Nephron (organoid): Measurements from ENCODE around the gene IMPG1.

Experiments
- H3K27ac Mint-ChIP-seq, 3 experiments: 2 replicates each; pipeline ENCODE4 v1.8.0; 2020; ENCODE audit warnings: mixed read lengths in 3 of 3, mild to moderate bottlenecking in 2 of 3, moderate library complexity in 1 of 3
- H3K27me3 Mint-ChIP-seq: 2 replicates; pipeline ENCODE4 v1.8.0; 2021; ENCODE audit warnings: low read depth, mild to moderate bottlenecking, moderate library complexity, mixed read lengths
- H3K36me3 Mint-ChIP-seq: 2 replicates; pipeline ENCODE4 v1.8.0; 2020; ENCODE audit warnings: low read depth, mixed read lengths
- H3K4me1 Mint-ChIP-seq: 2 replicates; pipeline ENCODE4 v1.8.0; 2020; ENCODE audit warnings: mixed read lengths
- H3K4me3 Mint-ChIP-seq, 3 experiments: 2 replicates each; pipeline ENCODE4 v1.8.0; 2020; ENCODE audit warnings: mild to moderate bottlenecking in 3 of 3, mixed read lengths in 3 of 3, moderate library complexity in 2 of 3
- H3K9me3 Mint-ChIP-seq: 2 replicates; pipeline ENCODE4 v1.8.0; 2020; ENCODE audit warnings: mixed read lengths
- CTCF ChIP-seq, 3 experiments: fragments of 200-600 bp; sonication (generic); IDR thresholded peaks; one replicate each; pipeline ENCODE4 v1.5.0; 2021; ENCODE audit warnings: antibody characterized with exemption in 3 of 3; ENCODE audit not compliant: unreplicated experiment in 3 of 3

IMPG1 gene

GRCh38 chr6:75896526-75896925 lies 175.9 kb downstream of the IMPG1 start:
- Mint-ChIP-seq H3K27ac (no peak overlapping the region), H3K4me3 (no peak overlapping the region), H3K9me3 (peaks cover 5% of the 10 kb centered on the region), H3K4me1 (no peaks in the 10 kb centered on the region), H3K27me3 (no peaks in the 10 kb centered on the region), H3K36me3 (peaks cover 8% of the 10 kb centered on the region)
- no peak for TF ChIP-seq CTCF (IDR thresholded peaks at IDR 0.05; ENCODE audit: unreplicated experiment in 3 of 3)

GRCh38 chr6:75893776-75894152 lies 178.7 kb downstream of the IMPG1 start:
- Mint-ChIP-seq H3K27me3 (no peaks in the 10 kb centered on the region), H3K4me1 (no peaks in the 10 kb centered on the region), H3K27ac (no peak overlapping the region), H3K4me3 (no peak overlapping the region), H3K9me3 (no peaks in the 10 kb centered on the region), H3K36me3 (peaks cover 4% of the 10 kb centered on the region)
- no peak for TF ChIP-seq CTCF (IDR thresholded peaks at IDR 0.05; ENCODE audit: unreplicated experiment in 3 of 3)

GRCh38 chr6:75893058-75893775 lies 179.2 kb downstream of the IMPG1 start:
- Mint-ChIP-seq H3K36me3 (peaks cover 8% of the 10 kb centered on the region), H3K4me3 (no peak overlapping the region), H3K27ac (no peak overlapping the region), H3K9me3 (no peaks in the 10 kb centered on the region), H3K27me3 (no peaks in the 10 kb centered on the region), H3K4me1 (no peaks in the 10 kb centered on the region)
- peak; percentile 75 to 82 (median 81) for TF ChIP-seq CTCF (IDR thresholded peaks at IDR 0.05; ENCODE audit: unreplicated experiment in 3 of 3)

- no peak overlapping the region for H3K27ac Mint-ChIP-seq
- no peaks in the 10 kb centered on the region for H3K9me3 Mint-ChIP-seq
- H3K4me3 Mint-ChIP-seq = no peak overlapping the region
- H3K4me1 Mint-ChIP-seq = no peaks in the 10 kb centered on the region
- peaks cover 8% of the 10 kb centered on the region for H3K36me3 Mint-ChIP-seq
- no peak for TF ChIP-seq CTCF (IDR thresholded peaks at IDR 0.05; ENCODE audit: unreplicated experiment in 3 of 3)
- H3K27me3 Mint-ChIP-seq = no peaks in the 10 kb centered on the region
These were observed 180.1 kb downstream of the IMPG1 start for GRCh38 chr6:75892384-75892783.

GRCh38 chr6:75884822-75885221 lies 187.6 kb downstream of the IMPG1 start:
- Mint-ChIP-seq H3K4me1 (no peaks in the 10 kb centered on the region), H3K36me3 (peaks cover 20% of the 10 kb centered on the region), H3K27ac (no peak overlapping the region), H3K27me3 (no peaks in the 10 kb centered on the region), H3K4me3 (no peak overlapping the region), H3K9me3 (no peaks in the 10 kb centered on the region)
- no peak for TF ChIP-seq CTCF (IDR thresholded peaks at IDR 0.05; ENCODE audit: unreplicated experiment in 3 of 3)

- Mint-ChIP-seq H3K4me1 (no peaks in the 10 kb centered on the region), H3K27me3 (no peaks in the 10 kb centered on the region), H3K4me3 (no peak overlapping the region), H3K36me3 (peaks cover 14% of the 10 kb centered on the region), H3K9me3 (no peaks in the 10 kb centered on the region), H3K27ac (no peak overlapping the region)
- no peak for TF ChIP-seq CTCF (IDR thresholded peaks at IDR 0.05; ENCODE audit: unreplicated experiment in 3 of 3)
These were observed 189.7 kb downstream of the IMPG1 start for GRCh38 chr6:75882734-75883133.
